T-cell (primary cell): ENCODE results near the gene BCL2. TPM values are rescaled to one million over a fixed set of nuclear protein-coding genes. Genes with fewer than 3 reads are reported as not detected.
A peak's percentile ranks its signal among the peaks of the same experiment; 100 is the strongest.

Source experiments
- ATAC-seq, 4 experiments: fragments of 200-7000 bp in 3 of 4; fragments of 150-1000 bp in 1 of 4; cut with Tn5 transposase; replicated peaks in 1 of 4; 1 replicate in 3 of 4; 2 replicates in 1 of 4; pipeline ENCODE4 v1.10.0; 2021; ENCODE audit warnings: moderate library complexity in 3 of 4, mild to moderate bottlenecking in 2 of 4, moderate number of reproducible peaks in 1 of 4
- CTCF ChIA-PET, 2 donors: fragments of 300-600 bp; sonication (Branson Sonifier 250); formaldehyde crosslinking; loops; one replicate each; lab custom pipeline; 2022; ENCODE audit warnings: antibody characterized with exemption in 2 of 2; lab: Charles Lee
- POLR2A ChIA-PET, 2 donors: fragments of 300-600 bp; sonication (Branson Sonifier 250); formaldehyde crosslinking; loops; one replicate each; lab custom pipeline; 2022; ENCODE audit warnings: antibody characterized with exemption in 2 of 2; lab: Charles Lee
- DNase-seq, 35 experiments: peaks; one replicate each; pipeline versions ENCODE4 v3.0.0 to v3.0.0-alpha.2; 2013 to 2023
- H3K27ac ChIP-seq: one replicate; pipeline ENCODE4 v1.5.1; 2013; ENCODE audit warnings: low read length
- H3K27me3 ChIP-seq, 2 experiments: replicated peaks in 1 of 2; 1 replicate in 1 of 2; 2 replicates in 1 of 2; pipeline versions ENCODE4 v1.6.1 to v1.7.0; 2013; ENCODE audit warnings: low read length in 1 of 2, mixed read lengths in 1 of 2; ENCODE audit not compliant: control insufficient read depth in 2 of 2, insufficient read depth in 2 of 2; ENCODE audit errors: extremely low read depth in 1 of 2
- H3K36me3 ChIP-seq, 2 donors: 1 replicate in 1 of 2; 2 replicates in 1 of 2; pipeline versions ENCODE4 v1.6.1 to v1.7.0; 2013; ENCODE audit warnings: low read length in 1 of 2; ENCODE audit not compliant: control insufficient read depth in 2 of 2, insufficient read depth in 1 of 2; ENCODE audit errors: extremely low read depth in 1 of 2
- H3K4me1 ChIP-seq, 2 experiments: 1 replicate in 1 of 2; 2 replicates in 1 of 2; pipeline versions ENCODE4 v1.6.1 to v1.7.0; 2013; ENCODE audit warnings: low read length in 2 of 2, mixed read lengths in 1 of 2; ENCODE audit not compliant: insufficient read depth in 2 of 2, control insufficient read depth in 1 of 2; ENCODE audit errors: extremely low read depth in 1 of 2
- H3K4me3 ChIP-seq, 2 donors: 1 replicate in 1 of 2; 2 replicates in 1 of 2; pipeline versions ENCODE4 v1.5.1 to v1.7.0; 2013; ENCODE audit warnings: mild to moderate bottlenecking in 2 of 2, low read length in 1 of 2, moderate library complexity in 1 of 2; ENCODE audit not compliant: control insufficient read depth in 1 of 2; ENCODE audit errors: extremely low read depth in 1 of 2
- H3K9me3 ChIP-seq: 2 replicates; pipeline ENCODE4 v1.7.0; 2013
- H3K27ac Mint-ChIP-seq, 2 donors: one replicate each; pipeline ENCODE4 v1.8.0; 2020 to 2021; ENCODE audit warnings: mild to moderate bottlenecking in 2 of 2, mixed read lengths in 2 of 2
- H3K27me3 Mint-ChIP-seq, 2 donors: one replicate each; pipeline ENCODE4 v1.8.0; 2021 to 2022; ENCODE audit warnings: mixed read lengths in 2 of 2
- H3K36me3 Mint-ChIP-seq: one replicate; pipeline ENCODE4 v1.8.0; 2021; ENCODE audit warnings: mixed read lengths
- H3K4me1 Mint-ChIP-seq, 3 donors: one replicate each; pipeline ENCODE4 v1.8.0; 2020 to 2022; ENCODE audit warnings: mixed read lengths in 3 of 3, mild to moderate bottlenecking in 1 of 3
- H3K4me3 Mint-ChIP-seq, 3 donors: one replicate each; pipeline ENCODE4 v1.8.0; 2020 to 2022; ENCODE audit warnings: mild to moderate bottlenecking in 3 of 3, mixed read lengths in 3 of 3, moderate library complexity in 3 of 3
- H3K9me3 Mint-ChIP-seq, 3 donors: one replicate each; pipeline ENCODE4 v1.8.0; 2020 to 2022; ENCODE audit warnings: mixed read lengths in 3 of 3
- WGBS: methylation state at CpG from one replicate; pipeline ENCODE4 v1.1.5; 2013; ENCODE audit warnings: missing lambda C conversion rate; ENCODE audit not compliant: insufficient coverage; 5-methylcytosine and 5-hydroxymethylcytosine counted together
- total RNA-seq, 35 experiments: library from RNA in 6 of 35; stranded (reverse) in 6 of 35; fragments of 120-200 nt in 1 of 35; gene quantifications; one replicate each; pipeline versions ENCODE4 v1.2.1 to v1.2.4 and lab custom pipeline; 2013 to 2026

Gene BCL2
- total RNA-seq, 5 donors from 2014 or later (not counting 1 experiment from before 2014, with no cell fraction given): 113 to 201 (median 123) TPM

DNA sequence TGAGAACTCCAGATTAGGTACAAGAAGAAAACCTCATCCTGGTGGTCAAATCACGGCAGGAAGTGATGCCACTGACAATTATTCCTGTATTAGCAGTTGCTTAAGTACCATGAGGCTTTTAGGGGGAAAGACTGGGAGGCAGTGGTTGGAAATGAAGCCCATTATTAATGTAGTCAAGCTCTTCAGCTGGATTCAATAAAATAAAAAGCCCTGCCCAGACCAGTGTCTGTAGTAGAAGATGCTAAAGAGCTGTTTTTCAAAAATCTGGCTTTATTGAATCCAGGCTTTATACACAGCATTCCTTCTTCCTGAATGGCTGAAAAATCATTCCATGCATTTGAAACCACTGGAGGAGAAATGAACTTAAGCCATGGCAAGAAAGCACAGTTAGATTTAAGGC is 155.2 kb downstream of the BCL2 start:
- Histone ChIP-seq H3K27me3 (no peaks in the 10 kb centered on the region), H3K27ac (peak overlapping the region; percentile 100), H3K4me3 (no peak overlapping the region), H3K4me1 (peaks cover 24 to 40% of the 10 kb centered on the region in 2 experiments), H3K9me3 (no peaks in the 10 kb centered on the region), H3K36me3 (no peaks in the 10 kb centered on the region)
- H3K27me3 Mint-ChIP-seq: no peaks in the 10 kb centered on the region
- H3K4me1 Mint-ChIP-seq: peaks cover 77 to 91% (median 90%) of the 10 kb centered on the region in 3 donors
- no peaks in the 10 kb centered on the region for H3K9me3 Mint-ChIP-seq
- POLR2A ChIA-PET: no interaction called here
- peak overlapping the region; percentile 99 to 100 for H3K27ac Mint-ChIP-seq
- WGBS: no CpG with 5 or more reads among the region's 1 CpG
- CTCF ChIA-PET: interaction anchor here (0.5 to 1.5 kb wide), 4 partner anchors 10 to 153 kb away, joined by 3 to 6 read pairs (median 4); no protein-coding TSS in a partner anchor
- ATAC-seq: no peak
- DNase-seq: no peak
- peaks cover 29% of the 10 kb centered on the region for H3K36me3 Mint-ChIP-seq
- H3K4me3 Mint-ChIP-seq: no peak overlapping the region

DNA sequence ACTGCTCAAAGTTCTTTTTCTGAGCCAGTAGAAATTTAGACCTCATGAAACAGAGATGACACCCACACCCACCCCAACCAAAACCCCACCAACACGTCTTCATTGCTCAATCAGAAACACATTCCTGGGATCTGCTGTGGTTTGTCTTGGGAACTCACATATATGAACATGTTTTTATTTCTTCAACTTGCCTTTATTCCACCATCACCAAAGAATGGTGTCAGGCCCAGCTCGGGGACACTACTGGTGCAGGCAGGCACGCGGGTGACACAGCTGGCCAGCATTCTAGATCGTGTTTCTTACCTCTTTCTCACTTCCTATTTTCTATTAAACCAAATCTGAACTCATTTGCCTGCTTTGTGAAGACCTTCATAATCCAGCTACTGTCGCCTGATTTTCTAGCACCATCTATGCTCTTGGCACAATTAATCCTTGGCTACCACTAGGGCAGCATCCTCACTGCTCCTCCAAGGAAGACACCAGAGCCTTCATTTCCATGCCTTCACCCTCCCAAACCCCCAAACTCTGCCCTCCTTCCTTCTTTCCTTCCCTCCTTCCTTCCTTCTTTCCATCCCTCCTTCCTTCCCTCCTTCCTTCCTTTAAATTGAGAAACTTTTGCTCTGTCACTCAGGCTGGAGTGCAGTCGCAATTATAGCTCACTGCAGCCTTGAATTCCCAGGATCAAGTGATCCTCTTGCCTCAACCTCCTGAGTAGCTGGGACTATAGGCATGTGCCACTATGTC is 157.1 kb downstream of the BCL2 start:
- peak in 7 of 35 experiments; percentile 16 to 39 (median 24) for DNase-seq

DNA sequence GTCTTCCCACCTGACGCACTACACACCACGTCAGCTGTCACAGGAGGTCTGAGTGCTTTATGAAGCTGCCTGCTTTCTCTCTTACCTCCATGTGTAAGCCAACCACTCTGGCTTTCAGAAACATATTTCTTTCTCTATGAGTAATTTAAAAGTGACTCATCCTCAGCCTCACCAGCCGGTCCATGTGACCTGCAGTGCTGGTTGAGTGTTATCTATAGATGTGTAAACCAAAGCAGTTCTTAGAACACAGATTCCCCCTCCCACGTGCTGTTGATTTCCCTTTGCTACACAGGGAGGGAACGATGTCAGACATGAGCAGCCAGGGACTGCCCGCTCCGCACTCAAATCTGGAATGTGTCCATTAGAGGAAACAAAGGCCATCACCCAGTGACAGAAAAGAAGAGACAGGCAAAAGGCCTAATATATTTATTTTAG is 157.8 kb downstream of the BCL2 start:
- no peaks in the 10 kb centered on the region for H3K27me3 ChIP-seq
- H3K27ac Mint-ChIP-seq: peak overlapping the region; percentile 99 to 100
- H3K4me3 Mint-ChIP-seq: peak overlapping the region; percentile 73 to 78 (median 75)
- WGBS: 0% methylated on average over 1 of the region's 7 CpGs
- H3K9me3 Mint-ChIP-seq: no peaks in the 10 kb centered on the region
- peak overlapping the region; percentile 100 for H3K27ac ChIP-seq
- CTCF ChIA-PET: interaction anchor here in 1 of 2 donors (0.8 to 1.8 kb wide), 3 partner anchors 11 to 161 kb away, joined by 3 to 12 read pairs (median 3); no protein-coding TSS in a partner anchor
- no peaks in the 10 kb centered on the region for H3K36me3 ChIP-seq
- H3K4me1 Mint-ChIP-seq: peaks cover 94 to 95% (median 95%) of the 10 kb centered on the region in 3 donors
- H3K4me3 ChIP-seq: peak overlapping the region in 1 of 2 donors; percentile 36
- H3K9me3 ChIP-seq: no peaks in the 10 kb centered on the region
- ATAC-seq: peak; percentile 83 to 90 (median 86)
- peak; percentile 46 to 90 (median 76) for DNase-seq
- H3K4me1 ChIP-seq: peaks cover 41 to 65% of the 10 kb centered on the region in 2 experiments
- no peaks in the 10 kb centered on the region for H3K27me3 Mint-ChIP-seq
- peaks cover 27% of the 10 kb centered on the region for H3K36me3 Mint-ChIP-seq
- POLR2A ChIA-PET: interaction anchor here in 1 of 2 donors (0.6 to 2.0 kb wide), 4 partner anchors 36 to 156 kb away, joined by 3 to 5 read pairs (median 4); no protein-coding TSS in a partner anchor

More for the DNA sequence above, 157.1 kb downstream of the BCL2 start:
- ATAC-seq: no peak
- Histone ChIP-seq H3K36me3 (no peaks in the 10 kb centered on the region), H3K4me1 (peaks cover 36 to 58% of the 10 kb centered on the region in 2 experiments), H3K4me3 (no peak overlapping the region), H3K27ac (peak overlapping the region; percentile 100), H3K9me3 (no peaks in the 10 kb centered on the region), H3K27me3 (no peaks in the 10 kb centered on the region)
- 27% methylated on average over 5 of the region's 7 CpGs for WGBS
- peaks cover 93 to 95% (median 94%) of the 10 kb centered on the region in 3 donors for H3K4me1 Mint-ChIP-seq
- H3K36me3 Mint-ChIP-seq: peaks cover 27% of the 10 kb centered on the region
- CTCF ChIA-PET: interaction anchor here (0.7 to 1.8 kb wide), 3 partner anchors 11 to 161 kb away, joined by 3 to 12 read pairs (median 4); no protein-coding TSS in a partner anchor
- peak overlapping the region; percentile 73 to 78 (median 75) for H3K4me3 Mint-ChIP-seq
- no peaks in the 10 kb centered on the region for H3K9me3 Mint-ChIP-seq
- peak overlapping the region; percentile 99 to 100 for H3K27ac Mint-ChIP-seq
- no peaks in the 10 kb centered on the region for H3K27me3 Mint-ChIP-seq
- POLR2A ChIA-PET: interaction anchor here (0.6 to 2.0 kb wide), 5 partner anchors 11 to 155 kb away, joined by 3 to 7 read pairs (median 4); no protein-coding TSS in a partner anchor

GRCh38 chr18:63161032-63161760 is 158.4 kb downstream of the BCL2 start:
- H3K27me3 ChIP-seq: no peaks in the 10 kb centered on the region
- DNase-seq: peak in 18 of 35 experiments; percentile 13 to 82 (median 34)
- Mint-ChIP-seq H3K9me3 (no peaks in the 10 kb centered on the region), H3K4me3 (peak overlapping the region; percentile 73 to 78 (median 75)), H3K27ac (peak overlapping the region; percentile 99 to 100), H3K36me3 (peaks cover 26% of the 10 kb centered on the region), H3K27me3 (no peaks in the 10 kb centered on the region), H3K4me1 (peaks cover 95 to 98% (median 96%) of the 10 kb centered on the region in 3 donors)
- H3K9me3 ChIP-seq: no peaks in the 10 kb centered on the region
- peak overlapping the region; percentile 100 for H3K27ac ChIP-seq
- CTCF ChIA-PET: interaction anchor here in 1 of 2 donors (0.8 to 1.8 kb wide), 4 partner anchors 9 to 162 kb away, joined by 3 to 12 read pairs (median 3); no protein-coding TSS in a partner anchor
- peaks cover 46 to 71% of the 10 kb centered on the region in 2 experiments for H3K4me1 ChIP-seq
- POLR2A ChIA-PET: interaction anchor here (0.7 to 2.0 kb wide), 4 partner anchors 15 to 156 kb away, joined by 3 to 5 read pairs (median 3); no protein-coding TSS in a partner anchor
- no peaks in the 10 kb centered on the region for H3K36me3 ChIP-seq
- ATAC-seq: peak; percentile 28 to 45 (median 38)
- H3K4me3 ChIP-seq: peak overlapping the region in 1 of 2 donors; percentile 36
- WGBS: 20% methylated on average over 2 of the region's 7 CpGs

GRCh38 chr18:63160172-63160995 is 159.2 kb downstream of the BCL2 start:
- DNase-seq (peak in 3 of 35 experiments; percentile 19 to 57 (median 22)), ATAC-seq (no peak)
- Mint-ChIP-seq H3K4me1 (peaks cover 96 to 98% (median 98%) of the 10 kb centered on the region in 3 donors), H3K4me3 (peak overlapping the region; percentile 75 to 80 (median 78)), H3K36me3 (peaks cover 20% of the 10 kb centered on the region), H3K9me3 (no peaks in the 10 kb centered on the region), H3K27me3 (no peaks in the 10 kb centered on the region), H3K27ac (peak overlapping the region; percentile 99 to 100)
- H3K27ac ChIP-seq: peak overlapping the region; percentile 100
- peak overlapping the region in 1 of 2 donors; percentile 36 for H3K4me3 ChIP-seq
- no peaks in the 10 kb centered on the region for H3K36me3 ChIP-seq
- no peaks in the 10 kb centered on the region for H3K27me3 ChIP-seq
- H3K4me1 ChIP-seq: peaks cover 53 to 79% of the 10 kb centered on the region in 2 experiments
- POLR2A ChIA-PET: interaction anchor here in 1 of 2 donors (0.8 kb wide), 1 partner anchor 14 kb away, joined by 3 read pairs; no protein-coding TSS in a partner anchor
- CTCF ChIA-PET: interaction anchor here in 1 of 2 donors (0.9 to 1.8 kb wide), 2 partner anchors 8 to 158 kb away, joined by 3 to 12 read pairs; no protein-coding TSS in a partner anchor
- 21% methylated on average over 4 of the region's 13 CpGs for WGBS
- no peaks in the 10 kb centered on the region for H3K9me3 ChIP-seq
